Activated CD4-positive, alpha-beta memory T cell treated with anti-CD3 and anti-CD28 coated beads, Interleukin-2, amount 10 ng/mL, durations not matched to agents 7 days and 5 days (primary cell): ENCODE data around the gene RHCE. TPM values are rescaled to one million over a fixed set of nuclear protein-coding genes. Genes with fewer than 3 reads are reported as not detected.
"Not testable (repeated sequence)": the region's sequence is repeated elsewhere in the genome, so short reads cannot be mapped to it uniquely, and the experiment has no call there.

Experiments
- CTCF ChIA-PET: fragments of 350-600 bp; sonication (Branson Sonifier 250); formaldehyde crosslinking; loops from one replicate; lab custom pipeline; 2021; ENCODE audit warnings: antibody characterized with exemption, inconsistent platforms; lab: Charles Lee
- POLR2A ChIA-PET: fragments of 350-600 bp; sonication (Branson Sonifier 250); formaldehyde crosslinking; loops from one replicate; lab custom pipeline; 2021; ENCODE audit warnings: antibody characterized with exemption; lab: Charles Lee
- DNase-seq: peaks from one replicate; pipeline ENCODE4 v3.0.0-alpha.2; 2020
- H3K27ac Mint-ChIP-seq: one replicate; pipeline ENCODE4 v1.8.0; 2021; ENCODE audit warnings: mild to moderate bottlenecking, mixed read lengths
- H3K27me3 Mint-ChIP-seq: one replicate; pipeline ENCODE4 v1.8.0; 2021; ENCODE audit warnings: mixed read lengths
- H3K36me3 Mint-ChIP-seq: one replicate; pipeline ENCODE4 v1.8.0; 2021; ENCODE audit warnings: low read depth, mixed read lengths
- H3K4me1 Mint-ChIP-seq: one replicate; pipeline ENCODE4 v1.8.0; 2021; ENCODE audit warnings: mixed read lengths
- H3K4me3 Mint-ChIP-seq: one replicate; pipeline ENCODE4 v1.8.0; 2021; ENCODE audit warnings: mild to moderate bottlenecking, mixed read lengths
- H3K9me3 Mint-ChIP-seq: one replicate; pipeline ENCODE4 v1.8.0; 2021; ENCODE audit warnings: mixed read lengths
- total RNA-seq, 2 experiments: library from RNA; stranded (reverse); gene quantifications; one replicate each; pipeline ENCODE4 v1.2.3, GENCODE V29; 2021

The RHCE gene
- total RNA-seq, 2 experiments from 2014 or later: 0.50 TPM; not detected in 1

- H3K27me3 Mint-ChIP-seq, H3K4me3 Mint-ChIP-seq, DNase-seq, H3K9me3 Mint-ChIP-seq, H3K4me1 Mint-ChIP-seq, CTCF ChIA-PET, POLR2A ChIA-PET, H3K27ac Mint-ChIP-seq, H3K36me3 Mint-ChIP-seq: not testable (repeated sequence)
Observed at GRCh38 chr1:25409641-25410427, 10.8 kb downstream of the RHCE start.

GRCh38 chr1:25405731-25406305 is 14.8 kb downstream of the RHCE start:
- H3K27ac Mint-ChIP-seq, H3K36me3 Mint-ChIP-seq, H3K27me3 Mint-ChIP-seq, H3K4me3 Mint-ChIP-seq, H3K9me3 Mint-ChIP-seq, DNase-seq, POLR2A ChIA-PET, H3K4me1 Mint-ChIP-seq: not testable (repeated sequence)
- CTCF ChIA-PET: interaction anchor here (0.9 kb wide), 1 partner anchor 116 kb away, joined by 5 read pairs; no protein-coding TSS in a partner anchor

DNA sequence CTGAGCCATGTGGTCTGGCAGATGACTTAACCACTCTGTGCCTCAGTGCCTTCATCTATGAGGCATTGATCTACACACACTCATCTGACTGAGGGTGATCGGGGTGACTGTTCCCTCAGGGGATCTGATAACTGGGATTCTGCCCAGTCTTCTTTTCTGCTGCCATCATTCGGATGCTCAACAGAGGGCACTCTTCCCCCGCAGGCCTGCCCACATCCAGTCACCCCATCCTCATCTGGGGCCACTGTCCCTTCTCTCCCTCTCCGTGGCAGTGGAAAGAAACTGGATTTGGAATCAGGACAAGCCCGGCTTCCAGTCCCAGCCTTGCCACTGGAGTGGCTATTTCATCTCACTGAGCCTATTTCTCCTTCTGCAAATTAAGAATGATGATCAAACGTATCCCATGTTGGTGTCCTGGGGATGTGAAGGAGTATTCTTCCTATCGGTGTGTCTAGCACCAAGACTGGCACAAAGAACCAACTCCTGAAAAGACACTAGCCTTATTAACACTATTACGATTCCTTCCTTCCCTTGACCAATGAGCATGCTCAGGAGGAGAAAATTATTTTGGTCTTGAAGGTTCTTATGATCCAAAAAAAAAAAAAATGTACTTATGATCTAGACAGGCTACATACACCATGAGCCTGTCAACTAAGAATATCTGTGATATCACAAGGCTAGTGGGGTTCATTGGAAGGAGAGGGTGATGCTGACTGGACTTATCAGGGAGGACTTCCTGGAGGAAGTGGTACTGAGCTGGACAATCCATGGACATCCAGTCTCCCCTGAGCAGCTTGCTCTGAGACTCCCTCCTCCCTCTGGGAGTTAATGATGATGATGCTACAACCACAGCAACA is 17.4 kb downstream of the RHCE start:
- CTCF ChIA-PET: interaction anchor here (0.7 kb wide), 1 partner anchor 120 kb away, joined by 3 read pairs; no protein-coding TSS in a partner anchor
- H3K9me3 Mint-ChIP-seq, H3K27ac Mint-ChIP-seq, H3K36me3 Mint-ChIP-seq, POLR2A ChIA-PET, H3K4me3 Mint-ChIP-seq, H3K4me1 Mint-ChIP-seq: not testable (repeated sequence)
- H3K27me3 Mint-ChIP-seq: peaks cover 16% of the 10 kb centered on the region
- peak; percentile 23 for DNase-seq

GRCh38 chr1:25398079-25398478 is 22.5 kb downstream of the RHCE start:
- DNase-seq, H3K36me3 Mint-ChIP-seq, POLR2A ChIA-PET, H3K4me3 Mint-ChIP-seq, H3K9me3 Mint-ChIP-seq, CTCF ChIA-PET, H3K27ac Mint-ChIP-seq, H3K4me1 Mint-ChIP-seq: not testable (repeated sequence)
- H3K27me3 Mint-ChIP-seq: peaks cover 27% of the 10 kb centered on the region

DNA sequence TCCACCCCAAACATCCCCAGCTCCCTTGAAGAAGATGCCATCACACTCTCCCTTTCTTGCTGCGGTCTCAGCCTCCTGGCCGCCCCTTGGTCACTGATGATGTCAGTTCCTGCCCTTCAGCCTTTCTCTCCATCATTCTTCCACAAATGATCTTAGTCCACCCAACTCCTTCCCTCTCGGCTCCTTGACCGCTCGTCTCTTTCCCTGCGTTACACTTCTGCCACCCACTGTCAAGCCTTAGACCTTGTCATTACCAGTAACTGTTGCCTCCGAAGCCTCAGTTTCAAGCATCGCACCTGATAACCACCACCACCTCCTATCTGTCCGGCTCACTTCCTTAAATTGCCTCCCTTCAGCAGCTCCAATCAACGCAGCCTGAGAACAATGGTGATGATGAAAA is 23.1 kb downstream of the RHCE start:
- peaks cover 24% of the 10 kb centered on the region for H3K27me3 Mint-ChIP-seq
- DNase-seq, H3K36me3 Mint-ChIP-seq, H3K4me3 Mint-ChIP-seq, H3K4me1 Mint-ChIP-seq, POLR2A ChIA-PET, H3K9me3 Mint-ChIP-seq, CTCF ChIA-PET, H3K27ac Mint-ChIP-seq: not testable (repeated sequence)

- CTCF ChIA-PET: no interaction called here
- no peak overlapping the region for H3K27ac Mint-ChIP-seq
- H3K4me3 Mint-ChIP-seq: no peak overlapping the region
- H3K36me3 Mint-ChIP-seq: no peaks in the 10 kb centered on the region
- DNase-seq: no peak
- POLR2A ChIA-PET: no interaction called here
- H3K27me3 Mint-ChIP-seq: peaks cover 21% of the 10 kb centered on the region
- no peaks in the 10 kb centered on the region for H3K9me3 Mint-ChIP-seq
- peaks cover 2% of the 10 kb centered on the region for H3K4me1 Mint-ChIP-seq
Observed at GRCh38 chr1:25392841-25393240, 27.8 kb downstream of the RHCE start.

GRCh38 chr1:25389721-25390120 is 30.9 kb downstream of the RHCE start:
- DNase-seq, H3K4me3 Mint-ChIP-seq, H3K4me1 Mint-ChIP-seq, H3K27ac Mint-ChIP-seq, POLR2A ChIA-PET, H3K36me3 Mint-ChIP-seq, H3K9me3 Mint-ChIP-seq: not testable (repeated sequence)
- peaks cover 17% of the 10 kb centered on the region for H3K27me3 Mint-ChIP-seq
- CTCF ChIA-PET: interaction anchor here (0.6 kb wide), 1 partner anchor 59 kb away, joined by 3 read pairs; no protein-coding TSS in a partner anchor

GRCh38 chr1:25388691-25389090 is 31.9 kb downstream of the RHCE start:
- H3K36me3 Mint-ChIP-seq, CTCF ChIA-PET, POLR2A ChIA-PET, DNase-seq, H3K4me3 Mint-ChIP-seq, H3K4me1 Mint-ChIP-seq, H3K9me3 Mint-ChIP-seq, H3K27ac Mint-ChIP-seq: not testable (repeated sequence)
- peaks cover 14% of the 10 kb centered on the region for H3K27me3 Mint-ChIP-seq

DNA sequence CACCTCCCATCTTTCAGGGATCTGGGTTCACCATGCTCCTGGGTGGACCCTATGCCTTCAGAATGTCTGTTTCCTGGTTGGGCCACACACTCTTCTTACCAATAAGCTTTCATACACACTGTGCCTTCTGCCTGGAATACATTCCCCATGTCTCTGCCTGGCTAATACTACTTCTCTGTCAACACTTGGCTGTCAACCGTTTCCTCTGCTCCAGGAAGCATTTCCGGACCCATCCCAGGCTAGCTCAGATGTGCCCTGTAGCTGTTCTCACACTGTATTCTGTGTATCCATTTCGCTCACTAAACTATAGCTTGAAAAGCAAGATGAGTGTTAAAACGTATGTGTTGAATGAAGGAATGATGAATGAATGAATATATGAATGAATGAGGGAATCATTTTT is 33.5 kb downstream of the RHCE start:
- H3K27ac Mint-ChIP-seq, H3K4me3 Mint-ChIP-seq, H3K9me3 Mint-ChIP-seq, CTCF ChIA-PET, POLR2A ChIA-PET, DNase-seq, H3K4me1 Mint-ChIP-seq, H3K36me3 Mint-ChIP-seq: not testable (repeated sequence)
- peaks cover 18% of the 10 kb centered on the region for H3K27me3 Mint-ChIP-seq

- CTCF ChIA-PET, POLR2A ChIA-PET, DNase-seq, H3K9me3 Mint-ChIP-seq, H3K4me1 Mint-ChIP-seq, H3K27ac Mint-ChIP-seq, H3K4me3 Mint-ChIP-seq, H3K36me3 Mint-ChIP-seq: not testable (repeated sequence)
- H3K27me3 Mint-ChIP-seq: peaks cover 12% of the 10 kb centered on the region
Observed at GRCh38 chr1:25383875-25384274, 36.8 kb downstream of the RHCE start.

GRCh38 chr1:25383090-25383489 is 37.5 kb downstream of the RHCE start:
- H3K27ac Mint-ChIP-seq, DNase-seq, CTCF ChIA-PET, H3K36me3 Mint-ChIP-seq, H3K4me1 Mint-ChIP-seq, POLR2A ChIA-PET, H3K9me3 Mint-ChIP-seq, H3K4me3 Mint-ChIP-seq: not testable (repeated sequence)
- peaks cover 13% of the 10 kb centered on the region for H3K27me3 Mint-ChIP-seq

DNA sequence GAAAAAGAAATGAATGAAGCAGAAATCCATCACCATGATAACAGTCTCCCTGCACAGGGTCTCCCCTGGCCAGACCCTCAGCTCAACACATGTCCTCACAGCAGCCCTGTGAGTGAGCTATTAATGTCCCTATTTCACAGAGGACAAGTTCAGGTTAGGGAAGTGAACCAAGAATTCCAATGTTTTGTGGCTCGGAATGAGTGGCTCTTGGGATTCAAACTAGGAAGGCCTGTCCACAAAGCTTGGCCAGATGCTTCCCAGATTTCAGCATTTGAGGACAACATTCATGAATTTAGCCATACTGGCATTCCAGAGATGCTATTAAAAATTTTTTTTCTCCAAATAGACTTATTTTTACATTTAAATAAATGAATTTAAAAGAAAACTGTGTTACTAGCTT is 38.1 kb downstream of the RHCE start:
- CTCF ChIA-PET, H3K9me3 Mint-ChIP-seq, H3K4me3 Mint-ChIP-seq, DNase-seq, POLR2A ChIA-PET, H3K27ac Mint-ChIP-seq, H3K36me3 Mint-ChIP-seq, H3K4me1 Mint-ChIP-seq: not testable (repeated sequence)
- H3K27me3 Mint-ChIP-seq: peaks cover 13% of the 10 kb centered on the region

- peaks cover 10% of the 10 kb centered on the region for H3K27me3 Mint-ChIP-seq
- CTCF ChIA-PET, DNase-seq, POLR2A ChIA-PET, H3K9me3 Mint-ChIP-seq, H3K4me3 Mint-ChIP-seq, H3K4me1 Mint-ChIP-seq, H3K27ac Mint-ChIP-seq, H3K36me3 Mint-ChIP-seq: not testable (repeated sequence)
Observed at GRCh38 chr1:25378367-25378766, 42.3 kb downstream of the RHCE start.
